NCI-H748 treated with DMSO at 0.1 percent for 48 hours (cell line): ENCODE data around the gene CUEDC2.
A peak's percentile ranks its signal among the peaks of the same experiment; 100 is the strongest.

Source experiments
- DNase-seq: peaks from one replicate; lab custom pipeline; 2025; lab: John Stamatoyannopoulos, UW

CUEDC2 gene

GRCh38 chr10:102409604-102410428 is 22.6 kb downstream of the CUEDC2 start:
- DNase-seq = no peak

GRCh38 chr10:102408728-102409603 is 23.4 kb downstream of the CUEDC2 start:
- DNase-seq = no peak

- no peak for DNase-seq
These were observed 24.1 kb downstream of the CUEDC2 start for GRCh38 chr10:102408131-102408727.

- DNase-seq = no peak
These were observed 24.8 kb downstream of the CUEDC2 start for GRCh38 chr10:102407425-102408130.

GRCh38 chr10:102406815-102407214 is 25.6 kb downstream of the CUEDC2 start:
- DNase-seq = no peak

GRCh38 chr10:102405632-102406031 is 26.7 kb downstream of the CUEDC2 start:
- DNase-seq = no peak

- no peak for DNase-seq
These were observed 27.2 kb downstream of the CUEDC2 start for GRCh38 chr10:102405108-102405571.

GRCh38 chr10:102404361-102405107 is 27.8 kb downstream of the CUEDC2 start:
- no peak for DNase-seq

GRCh38 chr10:102403115-102403514 is 29.3 kb downstream of the CUEDC2 start:
- no peak for DNase-seq

- DNase-seq = no peak
These were observed 29.9 kb downstream of the CUEDC2 start for GRCh38 chr10:102402512-102402896.

- no peak for DNase-seq
These were observed 30.5 kb downstream of the CUEDC2 start for GRCh38 chr10:102401735-102402511.

- no peak for DNase-seq
These were observed 31.1 kb downstream of the CUEDC2 start for GRCh38 chr10:102401342-102401654.

GRCh38 chr10:102400598-102401341 is 31.6 kb downstream of the CUEDC2 start:
- no peak for DNase-seq

- no peak for DNase-seq
These were observed 32.3 kb downstream of the CUEDC2 start for GRCh38 chr10:102400076-102400475.

- peak; percentile 52 for DNase-seq
These were observed 33.0 kb downstream of the CUEDC2 start for GRCh38 chr10:102399217-102400021.

- no peak for DNase-seq
These were observed 34.0 kb downstream of the CUEDC2 start for GRCh38 chr10:102398172-102399020.

- no peak for DNase-seq
These were observed 34.9 kb downstream of the CUEDC2 start for GRCh38 chr10:102397222-102398171.
